Left ventricle myocardium superior (tissue), 1 donor: ENCODE results near the gene BACH1. TPM values are rescaled to one million over a fixed set of nuclear protein-coding genes. Genes with fewer than 3 reads are reported as not detected.
A peak's percentile ranks its signal among the peaks of the same experiment; 100 is the strongest.
"Not testable (repeated sequence)": the region's sequence is repeated elsewhere in the genome, so short reads cannot be mapped to it uniquely, and the experiment has no call there.

ENCODE experiments used
- ATAC-seq: fragments of 200-7000 bp; cut with Tn5 transposase; one replicate; pipeline ENCODE4 v1.9.1; 2020; ENCODE audit warnings: mild to moderate bottlenecking, moderate library complexity
- DNase-seq: peaks from one replicate; pipeline ENCODE4 v3.0.0-alpha.2; 2020
- intact Hi-C: fragments of 100-400 bp; cut with micrococcal nuclease; formaldehyde crosslinking; loops from one replicate; pipeline ENCODE4 v1.11.0; 2022
- total RNA-seq: library from RNA; stranded (reverse); fragmentation: NEBNext Ultra II Directional; extraction: Animal tissue kit (Norgen Biotek cat#: 25700); gene quantifications from one replicate; pipeline ENCODE4 v1.2.1, GENCODE V29; 2021
- donor health status: DM: no; HTN: yes; CAD: no; lungs with severe emphysema.

The BACH1 gene
- total RNA-seq, 1 donor from 2014 or later: 32.5 TPM

- DNase-seq: no peak
- ATAC-seq: no peak
- intact Hi-C loops: no loop called here
Measured at GRCh38 chr21:29334717-29335428, 36.2 kb downstream of the BACH1 start.

DNA sequence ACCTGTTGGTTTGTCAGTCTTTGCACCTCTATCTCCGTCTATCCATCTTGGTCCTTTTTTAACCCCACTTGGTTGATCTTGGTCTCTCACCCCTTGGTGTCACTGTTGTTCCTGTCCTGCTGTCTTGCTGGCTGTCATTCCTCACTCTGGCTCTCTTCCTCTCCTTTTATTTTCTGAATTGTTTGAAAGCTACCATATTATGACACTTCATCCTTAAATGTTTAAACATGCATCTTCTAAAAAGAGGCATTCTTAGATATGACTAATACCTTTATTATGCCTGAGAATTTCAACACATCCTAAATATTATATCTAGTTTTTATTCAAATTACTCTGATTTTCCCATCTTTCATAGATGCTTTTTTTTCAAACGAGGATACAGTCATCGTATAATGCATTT is 37.0 kb downstream of the BACH1 start:
- intact Hi-C loops: no loop called here
- DNase-seq (no peak), ATAC-seq (no peak)

DNA sequence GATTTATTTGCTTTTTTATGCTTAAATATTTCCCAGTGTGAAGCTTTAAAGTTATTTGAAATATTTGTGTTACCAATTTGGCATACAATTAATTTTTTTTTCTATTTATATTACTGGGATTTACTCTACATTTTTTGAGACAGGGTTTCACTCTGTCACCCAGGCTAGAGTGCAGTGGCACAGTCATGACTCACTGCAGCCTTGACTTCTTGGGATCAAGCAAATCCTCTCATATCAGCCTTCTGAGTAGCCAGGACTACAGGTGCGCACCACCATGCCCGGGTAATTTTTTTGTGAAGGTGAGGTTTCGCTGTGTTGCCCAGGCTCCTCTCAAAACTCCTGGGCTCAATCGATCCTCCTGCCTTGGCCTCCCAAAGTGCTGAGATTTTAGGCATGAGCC is 39.5 kb downstream of the BACH1 start:
- no peak for ATAC-seq
- DNase-seq: no peak
- intact Hi-C loops: no loop called here

GRCh38 chr21:29340228-29340627 is 41.5 kb downstream of the BACH1 start:
- ATAC-seq (no peak), DNase-seq (no peak)
- intact Hi-C loops: loop anchor here (10.0 kb wide), 1 partner anchor 175 kb away; no protein-coding TSS in a partner anchor

GRCh38 chr21:29342363-29342957 is 43.7 kb downstream of the BACH1 start:
- intact Hi-C loops: loop anchor here (10.0 kb wide), 1 partner anchor 178 kb away; no protein-coding TSS in a partner anchor
- DNase-seq (peak; percentile 81), ATAC-seq (peak; percentile 95)

- no peak for ATAC-seq
- DNase-seq: no peak
- intact Hi-C loops: loop anchor here (10.0 kb wide), 1 partner anchor 179 kb away; no protein-coding TSS in a partner anchor
Measured at GRCh38 chr21:29343519-29343918, 44.8 kb downstream of the BACH1 start.

GRCh38 chr21:29346281-29346680 is 47.6 kb downstream of the BACH1 start:
- intact Hi-C loops: loop anchor here (10.0 kb wide), 1 partner anchor 181 kb away; no protein-coding TSS in a partner anchor
- no peak for DNase-seq
- no peak for ATAC-seq

GRCh38 chr21:29346771-29347170 is 48.0 kb downstream of the BACH1 start:
- DNase-seq: no peak
- intact Hi-C loops: loop anchor here (10.0 kb wide), 1 partner anchor 182 kb away; no protein-coding TSS in a partner anchor
- ATAC-seq: no peak

- intact Hi-C loops: loop anchor here (10.0 kb wide), 1 partner anchor 182 kb away; no protein-coding TSS in a partner anchor
- ATAC-seq (peak; percentile 25), DNase-seq (no peak)
Measured at GRCh38 chr21:29347274-29347681, 48.6 kb downstream of the BACH1 start.

DNA sequence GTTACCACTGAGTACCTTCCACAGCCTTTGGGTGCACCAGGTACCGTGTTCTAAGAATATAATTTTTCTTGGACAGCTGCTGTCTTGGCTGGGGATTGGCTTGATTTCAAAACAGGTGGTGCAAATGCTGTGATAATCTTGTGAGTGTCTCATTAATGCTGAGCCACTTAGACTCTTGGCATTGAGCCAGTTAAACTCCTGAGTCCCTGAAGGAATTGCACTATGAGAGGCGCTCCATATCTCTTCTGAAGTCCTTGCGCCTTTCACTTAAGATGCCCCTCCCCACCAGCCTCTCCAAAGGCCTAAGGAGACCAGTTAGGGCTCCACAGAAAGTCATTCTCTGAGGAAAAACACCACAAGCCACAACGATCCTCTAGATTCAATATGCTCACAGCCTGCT is 51.0 kb downstream of the BACH1 start:
- intact Hi-C loops: loop anchor here (10.0 kb wide), 1 partner anchor 185 kb away; no protein-coding TSS in a partner anchor
- ATAC-seq (no peak), DNase-seq (no peak)

DNA sequence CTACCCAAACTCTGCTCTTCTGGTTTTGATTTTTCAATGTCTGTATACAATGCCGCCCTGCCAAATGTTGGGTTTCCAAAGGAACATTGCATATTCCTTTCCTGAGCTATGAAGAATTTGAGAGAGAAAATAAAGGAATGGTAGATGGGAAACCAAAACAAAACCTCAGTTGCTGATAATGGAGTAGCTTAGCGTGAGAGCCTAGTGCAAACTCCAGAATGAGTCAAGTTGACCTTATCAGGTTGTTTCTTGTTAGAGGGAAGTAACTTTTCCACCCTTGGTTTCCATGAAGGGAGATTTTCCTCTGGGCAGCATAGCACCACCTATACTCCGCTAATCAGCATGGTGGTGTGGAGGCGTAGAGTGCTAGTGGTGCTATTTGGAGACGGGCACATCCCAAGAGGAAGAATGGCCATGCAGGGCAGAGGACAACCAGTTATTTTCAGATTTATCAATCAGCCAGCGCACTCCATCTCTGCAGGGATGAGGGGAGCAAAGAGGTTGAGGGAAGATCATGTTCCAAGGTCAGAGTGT is 51.6 kb downstream of the BACH1 start:
- ATAC-seq: no peak
- DNase-seq: no peak
- intact Hi-C loops: no loop called here

DNA sequence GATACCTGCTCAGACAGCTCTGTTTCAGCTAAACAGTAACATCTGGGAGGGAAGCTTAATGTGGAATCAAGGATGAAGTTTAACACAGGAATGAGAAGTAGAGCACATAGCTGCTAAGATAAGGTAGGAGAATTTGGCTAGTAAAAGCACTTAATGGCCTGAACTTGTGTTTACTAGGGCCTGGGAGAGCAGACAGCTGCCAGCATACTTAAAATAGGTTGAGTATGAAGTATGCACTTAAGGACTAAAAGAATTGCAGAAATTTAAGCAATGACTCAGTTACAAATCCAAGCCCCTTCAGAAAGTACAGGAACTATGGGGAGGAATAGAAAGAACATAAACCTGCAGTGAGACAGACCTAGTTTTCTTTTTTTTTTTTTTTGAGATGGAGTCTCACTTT is 53.0 kb downstream of the BACH1 start:
- DNase-seq: no peak
- ATAC-seq: peak; percentile 48
- intact Hi-C loops: no loop called here

GRCh38 chr21:29355043-29355710 is 56.5 kb downstream of the BACH1 start:
- ATAC-seq, intact Hi-C loops, DNase-seq: not testable (repeated sequence)

GRCh38 chr21:29356291-29356690 is 57.6 kb downstream of the BACH1 start:
- DNase-seq, intact Hi-C loops: not testable (repeated sequence)

DNA sequence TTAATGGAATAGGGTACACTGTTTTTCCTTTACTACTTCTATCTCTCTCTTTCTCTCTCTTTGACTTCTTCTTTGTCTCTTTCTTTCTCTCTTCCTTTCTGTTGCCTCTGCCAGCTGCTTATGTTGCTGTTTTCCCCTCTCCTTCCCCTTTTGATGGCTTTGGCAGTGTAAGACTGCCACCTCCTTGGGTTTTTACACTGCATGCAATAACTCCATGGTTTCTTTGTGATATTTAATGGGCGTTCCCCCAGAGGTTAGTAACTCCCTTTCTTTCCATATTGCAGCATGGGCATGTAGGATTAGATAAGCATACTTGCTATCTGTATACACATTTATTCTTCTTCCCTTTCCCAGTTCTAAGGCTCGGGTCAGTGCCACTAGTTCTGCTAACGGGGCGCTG is 58.1 kb downstream of the BACH1 start:
- ATAC-seq, DNase-seq, intact Hi-C loops: not testable (repeated sequence)

More at GRCh38 chr21:29356291-29356690, 57.6 kb downstream of the BACH1 start:
- ATAC-seq: not testable (repeated sequence)

DNA sequence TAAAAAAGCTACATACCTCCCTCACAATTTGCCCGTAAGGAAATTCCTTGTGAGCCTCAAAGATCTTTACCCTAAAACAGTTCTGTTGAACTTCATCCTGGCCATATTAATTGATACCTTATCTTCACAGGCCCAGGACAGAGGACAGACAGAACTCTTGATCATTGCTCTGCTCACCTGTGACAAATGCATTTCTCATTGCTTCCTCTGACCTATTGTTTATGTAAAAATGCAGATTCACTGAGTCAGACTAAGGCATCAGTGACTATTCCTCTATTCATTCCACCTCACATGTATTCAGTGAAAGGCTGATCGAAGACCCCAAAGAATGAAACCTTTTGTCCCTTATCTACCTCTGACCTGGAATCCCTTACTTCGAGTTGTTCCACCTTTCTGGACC is 61.0 kb downstream of the BACH1 start:
- no peak for DNase-seq
- intact Hi-C loops: no loop called here
- ATAC-seq: no peak

GRCh38 chr21:29360799-29361765 is 62.4 kb downstream of the BACH1 start:
- ATAC-seq (no peak), DNase-seq (no peak)
- intact Hi-C loops: no loop called here

GRCh38 chr21:29362758-29363157 is 64.0 kb downstream of the BACH1 start:
- DNase-seq (no peak), ATAC-seq (no peak)
- intact Hi-C loops: no loop called here
